Activated CD8-positive, alpha-beta memory T cell treated with anti-CD3 and anti-CD28 coated beads, Interleukin-2, amount 50 U/mL, for 4 hours (primary cell): ENCODE results near the gene BICDL1.
"Not testable (repeated sequence)": the region's sequence is repeated elsewhere in the genome, so short reads cannot be mapped to it uniquely, and the experiment has no call there.

Experiments used
- DNase-seq: peaks from one replicate; pipeline ENCODE4 v3.0.0-alpha.2; 2020

The BICDL1 gene

GRCh38 chr12:120006258-120006975 lies 17.4 kb downstream of the BICDL1 start:
- DNase-seq: no peak

DNA sequence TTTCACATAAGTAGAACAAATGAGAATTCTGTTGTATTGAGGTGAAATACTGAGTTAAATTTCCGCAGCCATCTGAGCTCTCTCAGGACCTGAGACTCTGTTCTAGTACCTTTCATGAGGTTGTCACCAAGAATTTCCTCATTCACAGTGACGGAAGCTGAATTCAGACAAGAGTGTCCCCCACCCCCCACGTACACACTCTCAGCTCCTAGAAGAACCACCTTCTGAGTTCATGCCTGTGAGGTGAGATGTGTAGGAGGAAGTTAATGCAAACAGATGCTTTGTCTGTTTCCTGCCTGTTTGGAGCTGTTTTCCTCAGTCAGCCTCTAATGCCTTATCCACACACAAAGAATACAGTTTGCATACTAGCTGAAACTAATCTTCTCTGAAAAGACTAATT lies 18.2 kb downstream of the BICDL1 start:
- peak; percentile 69 for DNase-seq

DNA sequence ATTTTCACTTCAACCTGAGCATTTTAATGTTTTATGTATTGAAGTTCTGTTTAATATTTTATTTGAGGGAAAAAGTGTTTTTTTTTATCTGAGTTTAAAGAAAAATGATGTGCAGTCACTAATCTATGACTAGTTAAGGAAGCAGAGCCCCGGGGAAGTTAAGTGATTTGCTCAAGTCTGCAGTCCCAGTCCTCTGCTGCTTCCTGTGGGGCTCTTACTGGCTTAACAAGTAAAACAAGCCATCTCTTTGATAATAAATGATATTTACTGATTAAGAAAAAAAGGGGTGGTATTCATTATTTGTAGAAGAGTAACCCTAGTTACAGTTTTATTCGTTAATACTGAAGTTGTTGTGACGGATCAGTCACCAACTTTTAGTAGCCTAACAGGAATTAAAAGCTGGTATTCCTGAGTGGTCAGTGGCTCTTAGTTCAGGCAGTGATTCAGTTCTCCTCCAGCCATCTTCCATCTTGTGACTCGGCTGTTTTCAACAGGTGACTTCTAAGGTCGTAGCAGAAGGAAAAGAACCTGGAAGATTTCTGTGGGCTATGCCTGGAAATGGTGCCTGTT lies 21.7 kb downstream of the BICDL1 start:
- no peak for DNase-seq

GRCh38 chr12:120012067-120012621 lies 23.1 kb downstream of the BICDL1 start:
- DNase-seq: peak; percentile 68

- DNase-seq: peak; percentile 38
Measured at GRCh38 chr12:120013659-120014380, 24.8 kb downstream of the BICDL1 start.

- not testable (repeated sequence) for DNase-seq
Measured at GRCh38 chr12:120014381-120014735, 25.3 kb downstream of the BICDL1 start.

DNA sequence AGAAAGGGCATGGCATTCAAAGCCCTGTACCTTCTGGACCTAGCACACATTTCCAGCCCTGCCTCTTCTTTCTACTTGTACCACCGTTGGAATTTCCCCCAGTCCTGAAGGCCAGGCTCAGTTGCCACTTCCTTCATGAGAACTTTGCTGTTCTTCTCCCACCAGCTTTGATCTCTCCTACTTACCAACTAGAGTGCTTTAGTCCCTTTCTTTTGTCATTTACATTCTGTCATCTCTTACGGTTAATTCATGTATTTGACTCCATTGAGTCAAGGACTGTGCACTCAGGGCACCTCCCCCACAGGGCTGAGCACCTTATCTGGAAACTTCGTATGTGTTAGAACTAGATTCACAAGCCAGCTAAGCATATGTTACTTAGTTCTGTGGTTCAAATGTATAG lies 26.3 kb downstream of the BICDL1 start:
- DNase-seq: peak; percentile 69

DNA sequence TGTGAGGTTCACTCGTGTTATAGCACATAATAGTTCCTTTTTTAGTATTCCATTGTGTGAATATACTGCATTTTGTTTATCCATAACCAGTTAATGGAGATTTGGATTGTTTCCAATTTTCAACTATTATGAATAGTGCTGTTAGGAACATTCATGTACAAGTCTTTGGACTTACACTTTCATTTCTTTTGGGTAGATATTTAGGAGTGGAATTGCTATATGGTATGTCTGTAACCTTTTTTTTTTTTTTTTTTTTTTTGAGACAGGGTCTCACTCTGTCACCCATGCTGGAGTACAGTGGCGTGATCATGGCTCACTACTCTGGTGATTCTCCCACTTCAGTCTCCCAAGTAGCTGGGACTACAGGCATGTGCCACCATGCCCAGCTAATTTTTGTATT lies 27.2 kb downstream of the BICDL1 start:
- not testable (repeated sequence) for DNase-seq

- no peak for DNase-seq
Measured at GRCh38 chr12:120019197-120019596, 30.2 kb downstream of the BICDL1 start.

GRCh38 chr12:120019938-120020337 lies 30.9 kb downstream of the BICDL1 start:
- DNase-seq: no peak

- DNase-seq: no peak
Measured at GRCh38 chr12:120024193-120024592, 35.2 kb downstream of the BICDL1 start.

GRCh38 chr12:120025640-120026039 lies 36.6 kb downstream of the BICDL1 start:
- DNase-seq: no peak

DNA sequence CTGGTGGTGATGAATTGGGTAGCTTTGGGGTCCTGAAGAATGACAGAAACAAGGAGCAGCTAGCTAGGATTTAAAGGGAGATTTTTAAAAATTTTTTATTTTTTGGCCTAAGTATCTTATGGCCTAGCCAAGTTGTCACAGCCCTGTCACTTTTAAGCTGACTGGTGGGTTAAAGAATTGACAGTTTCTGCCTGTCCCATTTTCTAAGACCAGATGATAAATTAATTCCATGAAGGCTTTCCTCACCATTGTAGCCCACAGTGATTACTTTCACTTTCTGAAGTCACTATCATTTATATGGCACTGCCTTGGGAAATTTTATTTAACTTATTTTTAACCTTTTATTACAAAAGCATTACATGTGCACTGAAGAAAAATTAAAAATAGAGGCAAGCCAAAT lies 43.2 kb downstream of the BICDL1 start:
- DNase-seq: no peak

- no peak for DNase-seq
Measured at GRCh38 chr12:120037851-120038250, 48.8 kb downstream of the BICDL1 start.

- no peak for DNase-seq
Measured at GRCh38 chr12:120039711-120040110, 50.7 kb downstream of the BICDL1 start.

- peak; percentile 32 for DNase-seq
Measured at GRCh38 chr12:120041386-120042231, 52.6 kb downstream of the BICDL1 start.

GRCh38 chr12:120045367-120045766 lies 56.3 kb downstream of the BICDL1 start:
- DNase-seq: not testable (repeated sequence)

GRCh38 chr12:120047072-120047471 lies 58.0 kb downstream of the BICDL1 start:
- DNase-seq: no peak

DNA sequence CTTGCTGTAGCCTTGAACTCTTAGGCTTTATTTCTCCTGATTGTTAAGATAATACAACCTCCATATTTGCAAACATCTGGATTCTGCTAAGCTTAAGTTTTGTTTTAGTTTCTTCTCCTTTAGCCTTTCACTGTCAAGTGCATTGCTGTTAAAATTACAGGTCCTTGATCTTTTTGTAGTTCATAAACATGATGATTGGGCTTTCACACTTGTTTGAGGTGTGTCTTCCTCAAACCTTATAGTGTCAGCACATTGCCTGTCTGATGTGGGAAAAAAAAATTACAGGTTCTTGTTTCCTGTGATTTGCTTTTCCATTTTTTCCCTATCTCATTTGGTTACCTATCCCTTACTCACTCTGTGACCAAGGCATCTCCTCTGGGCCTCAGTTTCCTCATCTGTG lies 59.2 kb downstream of the BICDL1 start:
- DNase-seq: no peak

- no peak for DNase-seq
Measured at GRCh38 chr12:120049426-120049825, 60.4 kb downstream of the BICDL1 start.

GRCh38 chr12:120051535-120051934 lies 62.5 kb downstream of the BICDL1 start:
- no peak for DNase-seq

- DNase-seq: no peak
Measured at GRCh38 chr12:120054293-120054692, 65.3 kb downstream of the BICDL1 start.
